ENCODE results near the gene GAB2.

DNA sequence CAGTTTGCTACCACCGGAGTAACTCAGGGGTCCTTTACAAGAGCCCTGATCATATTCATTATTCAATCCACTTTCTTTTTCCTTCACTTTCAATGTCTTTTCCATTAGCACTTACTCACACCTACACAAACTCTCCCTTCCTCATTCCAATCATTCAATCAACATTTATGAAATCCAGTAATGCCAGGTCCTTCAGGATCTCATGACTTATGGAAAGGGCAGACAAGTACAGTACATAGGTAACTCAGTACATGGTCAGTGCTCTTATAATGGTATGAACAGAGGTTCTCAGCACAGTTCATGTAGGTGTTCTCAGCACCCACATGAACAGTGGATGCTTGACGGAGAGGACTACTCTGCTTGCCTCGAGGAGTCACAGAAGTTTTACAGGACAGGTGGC is 122.3 kb downstream of the GAB2 start:
- TF ChIP-seq PRMT3 (CRISPR knock-in tag; IDR thresholded peaks at IDR 0.05; ENCODE audit: borderline replicate concordance, low read depth), result no peak
- TF ChIP-seq TCF7 (IDR thresholded peaks at IDR 0.05; ENCODE audit: low read depth), result no peak
- TF ChIP-seq NFE2 (CRISPR knock-in tag; IDR thresholded peaks at IDR 0.05), result no peak
- TF ChIP-seq CTCF (CRISPR knock-in tag; IDR thresholded peaks at IDR 0.05), result no peak
- no peak for TF ChIP-seq MTA3 (CRISPR knock-in tag; IDR thresholded peaks at IDR 0.05)
- TF ChIP-seq MAFG (CRISPR knock-in tag; IDR thresholded peaks at IDR 0.05), result no peak
- TF ChIP-seq ZNF710 (CRISPR knock-in tag; IDR thresholded peaks at IDR 0.05; ENCODE audit: borderline replicate concordance), result no peak
- TF ChIP-seq TCF7L2 (IDR thresholded peaks at IDR 0.05; ENCODE audit: low read depth, low read length), result no peak
- TF ChIP-seq POLR2A (IDR thresholded peaks at IDR 0.05; ENCODE audit: insufficient read depth in 1 of 2, low read depth in 2 of 2, low read length in 2 of 2), result no peak
- no peak for TF ChIP-seq SIX1 (CRISPR knock-in tag; IDR thresholded peaks at IDR 0.05; ENCODE audit: borderline replicate concordance)
